Suprapubic skin (tissue), 4 donors: ENCODE measurements around the gene ACADL. TPM values are rescaled to one million over a fixed set of nuclear protein-coding genes. Genes with fewer than 3 reads are reported as not detected.
A peak's percentile ranks its signal among the peaks of the same experiment; 100 is the strongest.

ENCODE experiments used
- DNase-seq, 2 donors: peaks; one replicate each; pipeline ENCODE4 v3.0.0-alpha.2; 2019; ENCODE audit warnings: low spot score in 2 of 2
- H3K27ac ChIP-seq: fragments of 200-600 bp; sonication (generic); one replicate; pipeline ENCODE4 v1.5.1; 2019
- H3K27me3 ChIP-seq: fragments of 200-600 bp; sonication (generic); one replicate; pipeline ENCODE4 v1.5.1; 2019
- H3K36me3 ChIP-seq: fragments of 200-600 bp; sonication (generic); one replicate; pipeline ENCODE4 v1.5.1; 2019
- H3K4me1 ChIP-seq: fragments of 200-600 bp; sonication (generic); one replicate; pipeline ENCODE4 v1.5.1; 2019
- H3K4me3 ChIP-seq: fragments of 200-600 bp; sonication (generic); one replicate; pipeline ENCODE4 v1.5.1; 2019; ENCODE audit warnings: mild to moderate bottlenecking
- H3K9me3 ChIP-seq: fragments of 200-600 bp; sonication (generic); one replicate; pipeline ENCODE4 v1.5.1; 2019
- CTCF ChIP-seq, 2 donors: fragments of 200-600 bp in 1 of 2; fragments of 450-650 bp in 1 of 2; sonication (generic) in 1 of 2; IDR thresholded peaks; one replicate each; pipeline ENCODE4 v1.5.1; 2016 to 2019; ENCODE audit warnings: antibody characterized with exemption in 2 of 2, mild to moderate bottlenecking in 1 of 2, moderate library complexity in 1 of 2
- EP300 ChIP-seq: sonication (generic); formaldehyde crosslinking; IDR thresholded peaks from one replicate; pipeline ENCODE4 v1.6.1; 2017; ENCODE audit warnings: antibody characterized with exemption
- POLR2A ChIP-seq, 2 donors: fragments of 450-650 bp; IDR thresholded peaks; one replicate each; pipeline ENCODE4 v1.6.1; 2017; ENCODE audit warnings: antibody characterized with exemption in 2 of 2, mild to moderate bottlenecking in 2 of 2, moderate library complexity in 2 of 2
- POLR2AphosphoS5 ChIP-seq, 3 donors: sonication (generic); formaldehyde crosslinking; IDR thresholded peaks; one replicate each; pipeline ENCODE4 v1.6.1; 2017; ENCODE audit warnings: antibody characterized with exemption in 3 of 3
- WGBS: methylation state at CpG from one replicate; pipeline ENCODE4 v1.1.5; 2018; 5-methylcytosine and 5-hydroxymethylcytosine counted together
- total RNA-seq, 4 donors: library from RNA; depleted of rRNA; stranded (reverse); fragments of >200 nt; gene quantifications; one replicate each; pipeline ENCODE4 v1.1.0, GENCODE V29; 2016

Gene ACADL
- total RNA-seq, 4 donors from 2014 or later: 1.5 to 9.8 (median 6.4) TPM

- no peak for DNase-seq
- Histone ChIP-seq H3K4me1 (no peaks in the 10 kb centered on the region), H3K4me3 (no peak overlapping the region), H3K9me3 (no peaks in the 10 kb centered on the region), H3K36me3 (no peaks in the 10 kb centered on the region), H3K27ac (no peak overlapping the region), H3K27me3 (no peaks in the 10 kb centered on the region)
- WGBS: 48% methylated on average over 1 of the region's 1 CpG
- TF ChIP-seq CTCF (IDR thresholded peaks at IDR 0.05) (no peak), POLR2AphosphoS5 (IDR thresholded peaks at IDR 0.05) (no peak), EP300 (no peak), POLR2A (IDR thresholded peaks at IDR 0.05) (no peak)
These were observed 22.1 kb downstream of the ACADL start for GRCh38 chr2:210203147-210203546.

DNA sequence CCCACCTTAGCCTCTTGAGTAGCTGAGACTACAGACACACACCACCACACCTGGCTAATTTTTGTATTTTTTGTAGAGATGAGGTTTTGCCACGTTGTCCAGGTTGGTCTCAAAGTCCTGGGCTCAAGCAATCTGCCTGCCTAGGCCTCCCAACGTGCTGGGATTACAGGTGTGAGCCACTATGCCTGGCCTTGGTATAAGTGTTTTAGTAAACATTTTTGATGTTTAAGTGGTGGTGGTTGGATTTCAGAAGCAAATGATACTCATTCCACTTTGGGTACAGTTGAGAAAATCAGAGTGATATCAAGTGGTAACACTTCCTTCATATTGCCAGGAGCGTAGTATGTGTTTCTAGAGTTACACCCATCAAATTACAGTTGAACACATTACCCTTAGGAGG, 25.4 kb downstream of the ACADL start:
- WGBS: 84% methylated on average over 3 of the region's 3 CpGs
- no peak overlapping the region for H3K27ac ChIP-seq
- no peak overlapping the region for H3K4me3 ChIP-seq

DNA sequence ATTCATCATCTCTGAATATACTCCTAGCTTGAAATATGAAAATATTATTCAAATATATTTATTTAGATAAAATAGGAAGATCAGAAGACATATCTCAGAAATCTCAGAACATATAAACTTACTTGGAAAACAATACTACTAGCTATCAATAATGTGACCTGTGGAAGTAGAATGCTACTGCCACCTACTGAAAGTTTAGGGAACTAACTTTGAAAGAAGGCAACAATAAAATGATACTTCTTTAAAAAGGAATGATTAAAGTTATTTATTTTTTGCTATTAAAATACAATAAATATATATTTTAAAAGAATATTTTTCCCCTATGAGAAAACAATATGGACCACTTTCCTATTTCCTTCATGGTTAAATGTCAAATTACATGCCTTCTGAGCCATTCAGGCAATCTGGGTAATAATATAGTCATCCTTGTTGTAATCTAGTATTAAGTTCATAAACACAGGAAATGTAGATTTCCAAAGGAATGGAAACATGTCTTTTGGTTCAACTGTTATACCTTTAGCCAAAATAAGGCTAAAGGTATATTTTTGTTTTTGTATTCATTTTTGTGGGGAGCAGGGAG, 26.0 kb downstream of the ACADL start:
- Histone ChIP-seq H3K4me3 (no peak overlapping the region), H3K27ac (no peak overlapping the region), H3K4me1 (peaks cover 4% of the 10 kb centered on the region), H3K36me3 (no peaks in the 10 kb centered on the region), H3K27me3 (no peaks in the 10 kb centered on the region), H3K9me3 (no peaks in the 10 kb centered on the region)
- peak in 1 of 2 donors; percentile 69 for TF ChIP-seq CTCF (IDR thresholded peaks at IDR 0.05)
- no peak for TF ChIP-seq EP300
- no peak for DNase-seq

More for the DNA sequence above, 25.4 kb downstream of the ACADL start:
- no peak for DNase-seq
- TF ChIP-seq EP300: no peak
- TF ChIP-seq POLR2A (IDR thresholded peaks at IDR 0.05): no peak
- TF ChIP-seq CTCF (IDR thresholded peaks at IDR 0.05): no peak
- no peak for TF ChIP-seq POLR2AphosphoS5 (IDR thresholded peaks at IDR 0.05)
- peaks cover 4% of the 10 kb centered on the region for H3K4me1 ChIP-seq
- H3K9me3 ChIP-seq: no peaks in the 10 kb centered on the region
- H3K27me3 ChIP-seq: no peaks in the 10 kb centered on the region
- no peaks in the 10 kb centered on the region for H3K36me3 ChIP-seq

DNA sequence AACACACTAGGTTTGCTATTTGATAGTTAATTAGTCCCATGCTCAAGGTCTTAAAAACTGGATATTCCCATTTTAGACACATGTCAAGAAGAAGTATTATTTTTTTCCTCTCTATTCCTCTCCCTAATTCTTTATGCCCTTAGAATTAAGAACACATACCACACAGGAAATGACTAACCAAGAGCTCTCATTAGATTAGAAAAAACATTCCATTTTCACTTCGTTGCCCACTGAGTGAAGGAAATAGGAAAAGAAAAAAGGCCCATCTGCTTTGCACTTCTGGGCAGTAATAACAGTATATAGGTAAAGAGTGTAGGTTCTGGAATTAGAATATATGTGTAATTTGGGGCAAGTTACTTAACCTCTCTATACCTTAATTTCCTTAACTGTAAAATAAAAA, 26.9 kb downstream of the ACADL start:
- DNase-seq: no peak
- Histone ChIP-seq H3K4me3 (no peak overlapping the region), H3K4me1 (peaks cover 4% of the 10 kb centered on the region), H3K27ac (no peak overlapping the region), H3K9me3 (no peaks in the 10 kb centered on the region), H3K27me3 (no peaks in the 10 kb centered on the region), H3K36me3 (no peaks in the 10 kb centered on the region)
- 26% methylated on average over 1 of the region's 1 CpG for WGBS
- no peak for TF ChIP-seq POLR2A (IDR thresholded peaks at IDR 0.05)

GRCh38 chr2:210197720-210198119, 27.5 kb downstream of the ACADL start:
- WGBS: 87% methylated on average over 2 of the region's 2 CpGs
- no peak overlapping the region for H3K27ac ChIP-seq
- H3K27me3 ChIP-seq: no peaks in the 10 kb centered on the region
- no peaks in the 10 kb centered on the region for H3K36me3 ChIP-seq
- no peak for TF ChIP-seq POLR2AphosphoS5 (IDR thresholded peaks at IDR 0.05)
- H3K4me1 ChIP-seq: peaks cover 4% of the 10 kb centered on the region
- H3K4me3 ChIP-seq: no peak overlapping the region
- no peaks in the 10 kb centered on the region for H3K9me3 ChIP-seq
- no peak for DNase-seq

GRCh38 chr2:210195101-210195852, 30.0 kb downstream of the ACADL start:
- TF ChIP-seq EP300 (no peak), CTCF (IDR thresholded peaks at IDR 0.05) (peak; percentile 47 to 66)
- H3K4me1 ChIP-seq: peaks cover 4% of the 10 kb centered on the region
- no peaks in the 10 kb centered on the region for H3K36me3 ChIP-seq
- DNase-seq: no peak
- H3K27me3 ChIP-seq: no peaks in the 10 kb centered on the region
- 30% methylated on average over 8 of the region's 8 CpGs for WGBS
- no peak overlapping the region for H3K27ac ChIP-seq
- no peaks in the 10 kb centered on the region for H3K9me3 ChIP-seq
- peak overlapping the region; percentile 1 for H3K4me3 ChIP-seq
